A673 (cell line): Measurements from ENCODE around the gene GOLGA3. TPM values are rescaled to one million over a fixed set of nuclear protein-coding genes. Genes with fewer than 3 reads are reported as not detected.

Source experiments
- BruUV-seq: library from RNA; stranded (reverse); fragments of 400-500 nt; replicated peaks from 2 replicates; lab custom pipeline; 2021; lab: Mats Ljungman, UMichigan
- CTCF ChIA-PET: fragments of 300-600 bp; sonication (Branson Sonifier 250); formaldehyde crosslinking; loops from one replicate; lab custom pipeline; 2022; ENCODE audit warnings: antibody characterized with exemption; lab: Charles Lee
- POLR2A ChIA-PET: fragments of 300-600 bp; sonication (Branson Sonifier 250); formaldehyde crosslinking; loops from one replicate; lab custom pipeline; 2022; ENCODE audit warnings: antibody characterized with exemption; ENCODE audit not compliant: low non-redundant PET; lab: Charles Lee
- DNase-seq: peaks from one replicate; pipeline ENCODE4 v3.0.0-alpha.2; 2015; ENCODE audit warnings: low spot score
- H3K27ac ChIP-seq: fragments of 200-600 bp; sonication (generic); 2 replicates; pipeline ENCODE4 v1.5.1; 2016; ENCODE audit warnings: mixed run types, low read depth, mild to moderate bottlenecking, mixed read lengths, antibody characterized with exemption, low read length; ENCODE audit not compliant: poor library complexity, severe bottlenecking
- H3K27me3 ChIP-seq: fragments of 200-600 bp; sonication (generic); replicated peaks from 2 replicates; pipeline ENCODE4 v1.6.1; 2017; ENCODE audit warnings: mixed run types, low read depth, mild to moderate bottlenecking, mixed read lengths, antibody characterized with exemption, low read length; ENCODE audit not compliant: insufficient read depth, poor library complexity
- H3K36me3 ChIP-seq: fragments of 200-600 bp; sonication (generic); 2 replicates; pipeline ENCODE4 v1.6.1; 2016; ENCODE audit warnings: mixed run types, mild to moderate bottlenecking, mixed read lengths, antibody characterized with exemption, low read length; ENCODE audit not compliant: insufficient read depth, poor library complexity, severe bottlenecking
- H3K4me1 ChIP-seq: fragments of 200-600 bp; sonication (generic); 2 replicates; pipeline ENCODE4 v1.6.1; 2017; ENCODE audit warnings: mixed run types, mild to moderate bottlenecking, mixed read lengths, antibody characterized with exemption, low read length; ENCODE audit not compliant: insufficient read depth, poor library complexity, severe bottlenecking
- H3K4me3 ChIP-seq: fragments of 200-600 bp; sonication (generic); 2 replicates; pipeline ENCODE4 v1.5.1; 2016; ENCODE audit warnings: low read depth, mixed run types, mild to moderate bottlenecking, mixed read lengths, low read length; ENCODE audit not compliant: poor library complexity, severe bottlenecking
- H3K9me3 ChIP-seq: fragments of 200-600 bp; sonication (generic); 2 replicates; pipeline ENCODE4 v1.6.1; 2016; ENCODE audit warnings: mixed run types, low read depth, mild to moderate bottlenecking, mixed read lengths, antibody characterized with exemption, low read length; ENCODE audit not compliant: poor library complexity, severe bottlenecking
- EZH2 ChIP-seq: fragments of 200-600 bp; sonication (generic); IDR thresholded peaks from 2 replicates; pipeline ENCODE4 v1.6.1; 2017; ENCODE audit warnings: borderline replicate concordance, low read depth, mild to moderate bottlenecking, mixed read lengths, antibody characterized with exemption, low read length; ENCODE audit not compliant: poor library complexity, severe bottlenecking
- intact Hi-C: fragments of 100-400 bp; cut with micrococcal nuclease; formaldehyde crosslinking; loops from one replicate; pipeline ENCODE4 v1.10.0; 2022; ENCODE audit not compliant: unreplicated experiment
- total RNA-seq: library from RNA; stranded (reverse); gene quantifications from 2 replicates; pipeline ENCODE4 v1.2.3, GENCODE V29; 2021
- TF ChIP-seq, protein P1 (sequence below): fragments of 300-800, 200-600 bp; sonication (generic); conservative IDR thresholded peaks from 2 replicates; pipeline ENCODE4 v1.5.1; 2017; ENCODE audit warnings: low read depth, mild to moderate bottlenecking, antibody characterized with exemption, low read length, moderate library complexity, mixed read lengths

GOLGA3 gene
- total RNA-seq, 1 experiment from 2014 or later, result 58.4 TPM

DNA sequence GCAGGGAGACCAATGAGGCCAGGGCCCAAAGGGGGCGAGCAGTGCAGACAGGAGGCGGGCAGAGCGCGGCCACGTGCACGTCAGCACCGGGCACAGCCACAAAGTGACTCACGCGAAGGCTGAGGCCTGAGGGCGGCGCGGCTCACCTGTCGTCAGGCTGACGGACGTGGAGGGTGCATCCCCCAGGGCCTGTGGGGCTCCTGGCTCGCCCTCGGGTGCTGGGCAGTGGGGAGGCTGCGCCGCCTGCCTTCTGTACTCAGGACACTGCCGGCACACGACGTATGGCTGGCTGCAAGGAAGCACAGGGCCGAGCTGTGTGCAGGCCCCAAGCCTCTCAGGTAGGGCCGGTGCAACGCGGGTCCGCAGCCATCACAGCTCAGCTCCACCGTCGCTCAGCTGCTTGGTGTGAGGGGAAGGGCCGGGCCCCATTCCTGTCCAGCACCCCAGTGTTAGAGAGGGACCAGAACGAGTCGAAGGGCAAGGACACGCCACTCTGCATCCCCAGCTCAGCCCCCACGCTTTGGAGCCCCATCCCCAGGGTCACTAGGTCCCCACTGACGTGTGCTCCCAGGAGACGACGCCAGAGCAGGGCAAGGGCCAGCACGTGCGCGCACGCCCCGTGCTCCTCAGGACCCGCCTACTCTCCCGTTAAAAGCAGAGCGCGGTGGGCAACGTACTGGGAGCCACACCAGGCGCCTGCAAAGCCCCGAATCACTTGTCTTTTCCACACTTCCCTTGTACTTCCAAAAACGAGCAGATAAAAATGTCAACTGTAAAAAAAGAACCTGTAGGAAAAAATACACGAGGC is 24.8 kb upstream of the GOLGA3 start:
- TF ChIP-seq EZH2, result no peak
- TF ChIP-seq, protein P1, sequence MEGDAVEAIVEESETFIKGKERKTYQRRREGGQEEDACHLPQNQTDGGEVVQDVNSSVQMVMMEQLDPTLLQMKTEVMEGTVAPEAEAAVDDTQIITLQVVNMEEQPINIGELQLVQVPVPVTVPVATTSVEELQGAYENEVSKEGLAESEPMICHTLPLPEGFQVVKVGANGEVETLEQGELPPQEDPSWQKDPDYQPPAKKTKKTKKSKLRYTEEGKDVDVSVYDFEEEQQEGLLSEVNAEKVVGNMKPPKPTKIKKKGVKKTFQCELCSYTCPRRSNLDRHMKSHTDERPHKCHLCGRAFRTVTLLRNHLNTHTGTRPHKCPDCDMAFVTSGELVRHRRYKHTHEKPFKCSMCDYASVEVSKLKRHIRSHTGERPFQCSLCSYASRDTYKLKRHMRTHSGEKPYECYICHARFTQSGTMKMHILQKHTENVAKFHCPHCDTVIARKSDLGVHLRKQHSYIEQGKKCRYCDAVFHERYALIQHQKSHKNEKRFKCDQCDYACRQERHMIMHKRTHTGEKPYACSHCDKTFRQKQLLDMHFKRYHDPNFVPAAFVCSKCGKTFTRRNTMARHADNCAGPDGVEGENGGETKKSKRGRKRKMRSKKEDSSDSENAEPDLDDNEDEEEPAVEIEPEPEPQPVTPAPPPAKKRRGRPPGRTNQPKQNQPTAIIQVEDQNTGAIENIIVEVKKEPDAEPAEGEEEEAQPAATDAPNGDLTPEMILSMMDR, result no peak
- ChIA-PET POLR2A (no interaction called here), CTCF (no interaction called here)
- DNase-seq, result no peak
- TSS peak; percentile 23 for BruUV-seq
- Histone ChIP-seq H3K9me3 (no peaks in the 10 kb centered on the region), H3K36me3 (peaks cover 28% of the 10 kb centered on the region), H3K27me3 (no peaks in the 10 kb centered on the region), H3K4me1 (no peaks in the 10 kb centered on the region), H3K27ac (no peak overlapping the region), H3K4me3 (no peak overlapping the region)
- intact Hi-C loops, result no loop called here

DNA sequence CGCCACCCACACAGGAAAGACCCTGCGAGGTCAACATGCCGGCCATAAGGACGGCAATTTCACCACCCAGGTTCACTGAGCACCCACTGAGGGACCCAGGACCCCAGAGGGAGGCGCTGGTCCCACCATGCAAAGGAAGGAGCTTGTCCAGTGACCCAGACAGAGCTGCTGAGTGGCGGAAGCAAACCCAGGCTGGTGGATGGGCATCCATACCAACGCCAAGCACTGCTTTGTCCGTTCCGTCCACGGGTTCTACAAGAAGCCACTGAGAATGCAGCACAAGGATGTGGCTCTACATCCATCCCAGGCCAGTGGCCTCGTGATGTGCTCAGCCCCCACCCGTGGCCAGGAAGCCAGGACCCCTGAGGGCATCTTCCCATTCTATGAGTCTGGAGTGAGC is 23.8 kb upstream of the GOLGA3 start:
- intact Hi-C loops, result no loop called here
- Histone ChIP-seq H3K9me3 (no peaks in the 10 kb centered on the region), H3K27ac (no peak overlapping the region), H3K27me3 (no peaks in the 10 kb centered on the region), H3K4me3 (no peak overlapping the region), H3K36me3 (peaks cover 25% of the 10 kb centered on the region), H3K4me1 (no peaks in the 10 kb centered on the region)
- ChIA-PET CTCF (no interaction called here), POLR2A (no interaction called here)
- no peak for TF ChIP-seq EZH2
- TF ChIP-seq, protein P1, result no peak
- BruUV-seq, result no TSS peak
- no peak for DNase-seq

DNA sequence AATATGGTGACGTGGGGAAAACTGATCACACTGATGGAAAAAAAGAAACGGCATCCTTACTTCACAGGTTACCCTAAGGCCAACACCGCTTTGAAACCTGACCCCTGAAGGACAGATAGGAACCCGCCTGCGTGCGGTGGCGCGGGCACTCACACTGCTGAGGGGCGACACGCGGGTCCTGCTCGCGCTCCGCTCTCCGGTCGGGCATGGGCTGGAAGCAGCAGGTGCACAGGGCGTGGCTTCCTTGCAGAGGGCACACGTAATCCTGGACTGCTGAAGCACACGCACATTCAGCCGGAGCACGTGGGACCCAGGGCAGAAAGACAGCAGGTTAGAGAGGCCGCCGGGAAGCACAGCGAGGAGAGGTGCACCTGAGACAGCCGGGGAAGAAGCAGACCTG is 22.8 kb upstream of the GOLGA3 start:
- H3K9me3 ChIP-seq, result no peaks in the 10 kb centered on the region
- no peaks in the 10 kb centered on the region for H3K27me3 ChIP-seq
- H3K36me3 ChIP-seq, result peaks cover 20% of the 10 kb centered on the region
- intact Hi-C loops, result no loop called here
- TF ChIP-seq, protein P1, result no peak
- TF ChIP-seq EZH2, result no peak
- H3K4me3 ChIP-seq, result no peak overlapping the region
- no peaks in the 10 kb centered on the region for H3K4me1 ChIP-seq
- ChIA-PET CTCF (no interaction called here), POLR2A (no interaction called here)
- no TSS peak for BruUV-seq
- no peak overlapping the region for H3K27ac ChIP-seq
- DNase-seq, result no peak
